ENCODE data around the gene ZNF831. TPM values are rescaled to one million over a fixed set of nuclear protein-coding genes. Genes with fewer than 3 reads are reported as not detected.

The ZNF831 gene
- total RNA-seq, 1 experiment from 2014 or later, result 0.04 TPM

DNA sequence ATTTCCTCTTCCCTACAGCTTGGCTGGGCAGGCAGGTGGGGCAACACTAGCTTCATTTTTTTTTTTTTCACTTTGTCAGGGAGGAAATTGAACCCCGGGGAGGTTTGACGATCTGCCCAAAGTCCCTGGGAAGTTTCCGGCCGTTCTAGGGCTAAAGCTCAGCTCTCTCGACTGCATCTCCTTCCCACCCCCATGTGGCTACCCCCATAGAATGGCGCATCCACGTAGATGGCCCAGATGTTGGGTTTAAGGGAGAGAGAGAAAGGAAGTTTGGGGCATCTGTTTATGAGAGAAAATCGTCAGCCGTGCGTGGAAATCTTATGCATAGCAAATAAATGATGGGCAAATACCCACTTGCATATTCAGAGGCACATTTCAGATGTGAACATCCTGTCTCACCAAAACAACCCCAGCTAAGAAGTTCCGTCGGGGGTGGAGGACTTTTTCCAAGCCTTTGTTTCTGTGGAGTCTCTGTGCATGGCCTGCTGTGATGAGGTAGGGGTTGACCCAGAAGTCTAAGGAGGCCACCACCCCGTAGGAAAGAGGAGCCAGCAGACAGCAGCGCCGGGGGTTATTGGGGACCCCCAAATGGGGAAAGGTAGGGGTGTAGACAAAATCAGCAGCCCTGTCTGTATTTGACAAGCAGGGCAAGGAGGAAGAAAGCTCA lies 40.5 kb upstream of the ZNF831 start (continued):
- TF ChIP-seq ATF1 (CRISPR knock-in tag; IDR thresholded peaks at IDR 0.05), result no peak
- TF ChIP-seq, protein P1, sequence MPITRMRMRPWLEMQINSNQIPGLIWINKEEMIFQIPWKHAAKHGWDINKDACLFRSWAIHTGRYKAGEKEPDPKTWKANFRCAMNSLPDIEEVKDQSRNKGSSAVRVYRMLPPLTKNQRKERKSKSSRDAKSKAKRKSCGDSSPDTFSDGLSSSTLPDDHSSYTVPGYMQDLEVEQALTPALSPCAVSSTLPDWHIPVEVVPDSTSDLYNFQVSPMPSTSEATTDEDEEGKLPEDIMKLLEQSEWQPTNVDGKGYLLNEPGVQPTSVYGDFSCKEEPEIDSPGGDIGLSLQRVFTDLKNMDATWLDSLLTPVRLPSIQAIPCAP (CRISPR knock-in tag; IDR thresholded peaks at IDR 0.05), result no peak
- TF ChIP-seq, protein P2, sequence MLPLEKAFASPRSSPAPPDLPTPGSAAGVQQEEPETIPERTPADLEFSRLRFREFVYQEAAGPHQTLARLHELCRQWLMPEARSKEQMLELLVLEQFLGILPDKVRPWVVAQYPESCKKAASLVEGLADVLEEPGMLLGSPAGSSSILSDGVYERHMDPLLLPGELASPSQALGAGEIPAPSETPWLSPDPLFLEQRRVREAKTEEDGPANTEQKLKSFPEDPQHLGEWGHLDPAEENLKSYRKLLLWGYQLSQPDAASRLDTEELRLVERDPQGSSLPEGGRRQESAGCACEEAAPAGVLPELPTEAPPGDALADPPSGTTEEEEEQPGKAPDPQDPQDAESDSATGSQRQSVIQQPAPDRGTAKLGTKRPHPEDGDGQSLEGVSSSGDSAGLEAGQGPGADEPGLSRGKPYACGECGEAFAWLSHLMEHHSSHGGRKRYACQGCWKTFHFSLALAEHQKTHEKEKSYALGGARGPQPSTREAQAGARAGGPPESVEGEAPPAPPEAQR (CRISPR knock-in tag; IDR thresholded peaks at IDR 0.05), result no peak

DNA sequence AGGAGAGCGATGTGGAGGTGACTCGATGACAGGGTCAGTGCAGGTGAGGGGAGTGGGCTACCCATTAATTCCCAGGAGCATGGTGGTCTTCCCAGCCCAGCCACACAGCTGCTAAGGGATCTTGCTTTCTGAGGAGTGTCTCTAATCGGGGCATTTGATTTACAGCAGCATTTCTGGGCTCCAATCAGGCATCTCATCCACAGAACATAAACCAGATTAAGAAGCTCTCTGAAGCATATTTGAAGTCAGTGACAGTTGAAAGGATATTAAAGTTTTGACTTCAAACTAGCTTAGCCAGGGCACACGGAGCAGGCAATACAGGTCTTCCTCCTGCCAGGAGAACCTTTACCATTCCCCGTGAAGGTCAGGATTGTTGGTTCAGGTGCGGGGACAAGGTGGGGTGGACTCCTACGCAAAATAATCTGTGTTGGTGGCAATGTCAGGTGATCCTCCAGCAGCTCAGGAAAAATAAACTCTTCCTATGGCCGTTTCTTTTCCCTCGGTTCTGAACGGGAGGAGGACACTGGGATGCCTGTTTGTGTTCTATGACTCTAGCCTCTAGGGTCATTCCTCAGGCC lies 39.9 kb upstream of the ZNF831 start:
- ATAC-seq (no peak), DNase-seq (ENCODE audit: low spot score) (no peak)
- Mint-ChIP-seq H3K27ac (no peak overlapping the region), H3K4me3 (no peak overlapping the region), H3K36me3 (peaks cover 13% of the 10 kb centered on the region), H3K4me1 (peaks cover 62% of the 10 kb centered on the region), H3K27me3 (ENCODE audit: low read depth) (peaks cover 12% of the 10 kb centered on the region), H3K9me3 (peaks cover 24% of the 10 kb centered on the region)
- ChIA-PET CTCF (interaction anchor here (2.1 kb wide), 1 partner anchor 84 kb away, joined by 15 read pairs; no protein-coding TSS in a partner anchor), POLR2A (no interaction called here)
- TF ChIP-seq NFE2L1 (CRISPR knock-in tag; IDR thresholded peaks at IDR 0.05), result no peak
- TF ChIP-seq, protein P3, sequence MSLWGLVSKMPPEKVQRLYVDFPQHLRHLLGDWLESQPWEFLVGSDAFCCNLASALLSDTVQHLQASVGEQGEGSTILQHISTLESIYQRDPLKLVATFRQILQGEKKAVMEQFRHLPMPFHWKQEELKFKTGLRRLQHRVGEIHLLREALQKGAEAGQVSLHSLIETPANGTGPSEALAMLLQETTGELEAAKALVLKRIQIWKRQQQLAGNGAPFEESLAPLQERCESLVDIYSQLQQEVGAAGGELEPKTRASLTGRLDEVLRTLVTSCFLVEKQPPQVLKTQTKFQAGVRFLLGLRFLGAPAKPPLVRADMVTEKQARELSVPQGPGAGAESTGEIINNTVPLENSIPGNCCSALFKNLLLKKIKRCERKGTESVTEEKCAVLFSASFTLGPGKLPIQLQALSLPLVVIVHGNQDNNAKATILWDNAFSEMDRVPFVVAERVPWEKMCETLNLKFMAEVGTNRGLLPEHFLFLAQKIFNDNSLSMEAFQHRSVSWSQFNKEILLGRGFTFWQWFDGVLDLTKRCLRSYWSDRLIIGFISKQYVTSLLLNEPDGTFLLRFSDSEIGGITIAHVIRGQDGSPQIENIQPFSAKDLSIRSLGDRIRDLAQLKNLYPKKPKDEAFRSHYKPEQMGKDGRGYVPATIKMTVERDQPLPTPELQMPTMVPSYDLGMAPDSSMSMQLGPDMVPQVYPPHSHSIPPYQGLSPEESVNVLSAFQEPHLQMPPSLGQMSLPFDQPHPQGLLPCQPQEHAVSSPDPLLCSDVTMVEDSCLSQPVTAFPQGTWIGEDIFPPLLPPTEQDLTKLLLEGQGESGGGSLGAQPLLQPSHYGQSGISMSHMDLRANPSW (CRISPR knock-in tag; conservative IDR thresholded peaks at IDR 0.05; ENCODE audit: low read depth), result no peak
- TF ChIP-seq, protein P4, sequence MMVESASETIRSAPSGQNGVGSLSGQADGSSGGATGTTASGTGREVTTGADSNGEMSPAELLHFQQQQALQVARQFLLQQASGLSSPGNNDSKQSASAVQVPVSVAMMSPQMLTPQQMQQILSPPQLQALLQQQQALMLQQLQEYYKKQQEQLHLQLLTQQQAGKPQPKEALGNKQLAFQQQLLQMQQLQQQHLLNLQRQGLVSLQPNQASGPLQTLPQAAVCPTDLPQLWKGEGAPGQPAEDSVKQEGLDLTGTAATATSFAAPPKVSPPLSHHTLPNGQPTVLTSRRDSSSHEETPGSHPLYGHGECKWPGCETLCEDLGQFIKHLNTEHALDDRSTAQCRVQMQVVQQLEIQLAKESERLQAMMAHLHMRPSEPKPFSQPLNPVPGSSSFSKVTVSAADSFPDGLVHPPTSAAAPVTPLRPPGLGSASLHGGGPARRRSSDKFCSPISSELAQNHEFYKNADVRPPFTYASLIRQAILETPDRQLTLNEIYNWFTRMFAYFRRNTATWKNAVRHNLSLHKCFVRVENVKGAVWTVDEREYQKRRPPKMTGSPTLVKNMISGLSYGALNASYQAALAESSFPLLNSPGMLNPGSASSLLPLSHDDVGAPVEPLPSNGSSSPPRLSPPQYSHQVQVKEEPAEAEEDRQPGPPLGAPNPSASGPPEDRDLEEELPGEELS (CRISPR knock-in tag; IDR thresholded peaks at IDR 0.05), result no peak
- TF ChIP-seq, protein P5, sequence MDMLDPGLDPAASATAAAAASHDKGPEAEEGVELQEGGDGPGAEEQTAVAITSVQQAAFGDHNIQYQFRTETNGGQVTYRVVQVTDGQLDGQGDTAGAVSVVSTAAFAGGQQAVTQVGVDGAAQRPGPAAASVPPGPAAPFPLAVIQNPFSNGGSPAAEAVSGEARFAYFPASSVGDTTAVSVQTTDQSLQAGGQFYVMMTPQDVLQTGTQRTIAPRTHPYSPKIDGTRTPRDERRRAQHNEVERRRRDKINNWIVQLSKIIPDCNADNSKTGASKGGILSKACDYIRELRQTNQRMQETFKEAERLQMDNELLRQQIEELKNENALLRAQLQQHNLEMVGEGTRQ (CRISPR knock-in tag; IDR thresholded peaks at IDR 0.05), result no peak
- no peak for TF ChIP-seq CREB1 (CRISPR knock-in tag; IDR thresholded peaks at IDR 0.05)
- TF ChIP-seq, protein P2 (CRISPR knock-in tag; IDR thresholded peaks at IDR 0.05), result no peak
- TF ChIP-seq, protein P6, sequence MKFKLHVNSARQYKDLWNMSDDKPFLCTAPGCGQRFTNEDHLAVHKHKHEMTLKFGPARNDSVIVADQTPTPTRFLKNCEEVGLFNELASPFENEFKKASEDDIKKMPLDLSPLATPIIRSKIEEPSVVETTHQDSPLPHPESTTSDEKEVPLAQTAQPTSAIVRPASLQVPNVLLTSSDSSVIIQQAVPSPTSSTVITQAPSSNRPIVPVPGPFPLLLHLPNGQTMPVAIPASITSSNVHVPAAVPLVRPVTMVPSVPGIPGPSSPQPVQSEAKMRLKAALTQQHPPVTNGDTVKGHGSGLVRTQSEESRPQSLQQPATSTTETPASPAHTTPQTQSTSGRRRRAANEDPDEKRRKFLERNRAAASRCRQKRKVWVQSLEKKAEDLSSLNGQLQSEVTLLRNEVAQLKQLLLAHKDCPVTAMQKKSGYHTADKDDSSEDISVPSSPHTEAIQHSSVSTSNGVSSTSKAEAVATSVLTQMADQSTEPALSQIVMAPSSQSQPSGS (CRISPR knock-in tag; IDR thresholded peaks at IDR 0.05; ENCODE audit: borderline replicate concordance, low read depth), result no peak
- no peak for TF ChIP-seq KAT7 (CRISPR knock-in tag; IDR thresholded peaks at IDR 0.05; ENCODE audit: borderline replicate concordance)
- TF ChIP-seq, protein P7, sequence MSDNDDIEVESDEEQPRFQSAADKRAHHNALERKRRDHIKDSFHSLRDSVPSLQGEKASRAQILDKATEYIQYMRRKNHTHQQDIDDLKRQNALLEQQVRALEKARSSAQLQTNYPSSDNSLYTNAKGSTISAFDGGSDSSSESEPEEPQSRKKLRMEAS (CRISPR knock-in tag; IDR thresholded peaks at IDR 0.05), result no peak
- TF ChIP-seq, protein P8, sequence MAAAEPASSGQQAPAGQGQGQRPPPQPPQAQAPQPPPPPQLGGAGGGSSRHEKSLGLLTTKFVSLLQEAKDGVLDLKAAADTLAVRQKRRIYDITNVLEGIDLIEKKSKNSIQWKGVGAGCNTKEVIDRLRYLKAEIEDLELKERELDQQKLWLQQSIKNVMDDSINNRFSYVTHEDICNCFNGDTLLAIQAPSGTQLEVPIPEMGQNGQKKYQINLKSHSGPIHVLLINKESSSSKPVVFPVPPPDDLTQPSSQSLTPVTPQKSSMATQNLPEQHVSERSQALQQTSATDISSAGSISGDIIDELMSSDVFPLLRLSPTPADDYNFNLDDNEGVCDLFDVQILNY (CRISPR knock-in tag; IDR thresholded peaks at IDR 0.05), result no peak
- TF ChIP-seq, protein P9, sequence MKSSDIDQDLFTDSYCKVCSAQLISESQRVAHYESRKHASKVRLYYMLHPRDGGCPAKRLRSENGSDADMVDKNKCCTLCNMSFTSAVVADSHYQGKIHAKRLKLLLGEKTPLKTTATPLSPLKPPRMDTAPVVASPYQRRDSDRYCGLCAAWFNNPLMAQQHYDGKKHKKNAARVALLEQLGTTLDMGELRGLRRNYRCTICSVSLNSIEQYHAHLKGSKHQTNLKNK (CRISPR knock-in tag; IDR thresholded peaks at IDR 0.05), result no peak
- TF ChIP-seq FOXK1 (CRISPR knock-in tag; IDR thresholded peaks at IDR 0.05), result no peak
- TF ChIP-seq, protein P10, sequence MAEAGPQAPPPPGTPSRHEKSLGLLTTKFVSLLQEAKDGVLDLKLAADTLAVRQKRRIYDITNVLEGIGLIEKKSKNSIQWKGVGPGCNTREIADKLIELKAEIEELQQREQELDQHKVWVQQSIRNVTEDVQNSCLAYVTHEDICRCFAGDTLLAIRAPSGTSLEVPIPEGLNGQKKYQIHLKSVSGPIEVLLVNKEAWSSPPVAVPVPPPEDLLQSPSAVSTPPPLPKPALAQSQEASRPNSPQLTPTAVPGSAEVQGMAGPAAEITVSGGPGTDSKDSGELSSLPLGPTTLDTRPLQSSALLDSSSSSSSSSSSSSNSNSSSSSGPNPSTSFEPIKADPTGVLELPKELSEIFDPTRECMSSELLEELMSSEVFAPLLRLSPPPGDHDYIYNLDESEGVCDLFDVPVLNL (CRISPR knock-in tag; IDR thresholded peaks at IDR 0.05; ENCODE audit: borderline replicate concordance, low read depth), result no peak

Data from WTC11 (cell line).